ENCODE data around the gene MYO1C. TPM values are rescaled to one million over a fixed set of nuclear protein-coding genes. Genes with fewer than 3 reads are reported as not detected.

MYO1C gene
- polyA plus RNA-seq, 1 donor from 2014 or later: 5.7 TPM

DNA sequence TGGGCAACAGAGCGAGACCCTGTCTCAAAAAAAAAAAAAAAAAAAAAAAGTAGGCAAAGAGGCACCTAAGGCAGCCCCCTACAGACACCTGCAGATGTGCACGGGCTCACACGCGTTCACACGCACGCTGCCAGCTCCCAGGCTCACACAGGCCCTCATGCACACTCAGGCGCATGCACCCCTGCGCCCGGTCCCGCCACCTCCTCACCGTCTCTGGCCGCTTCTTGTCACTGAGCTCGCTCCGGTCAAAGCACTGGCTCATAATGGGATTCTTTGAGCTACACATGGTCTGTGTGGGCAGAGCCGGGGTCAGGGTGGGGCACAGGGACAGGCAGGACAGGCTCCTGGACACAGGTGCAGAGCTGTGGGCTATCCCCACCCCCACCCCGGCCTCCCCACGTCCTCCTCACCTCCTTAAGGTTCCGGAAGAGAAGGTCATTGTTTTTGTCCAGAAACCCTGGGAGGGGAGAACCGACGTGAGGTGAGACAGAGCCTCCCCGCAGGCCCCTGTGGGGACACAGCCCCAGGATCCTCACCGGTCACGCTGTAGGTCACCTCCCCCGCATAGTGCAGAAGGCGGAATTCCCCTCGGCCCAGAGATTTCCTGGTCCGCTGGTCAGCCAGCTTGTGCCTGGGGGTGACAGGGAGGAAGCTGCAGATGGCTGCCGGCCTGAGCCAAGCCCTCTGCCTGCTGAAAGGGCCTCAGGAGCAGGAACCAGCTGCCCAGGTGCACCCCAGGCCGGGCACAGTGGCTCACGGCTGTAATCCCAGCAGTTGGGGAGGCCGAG is 17.9 kb downstream of the MYO1C start:
- no peak overlapping the region for H3K4me3 ChIP-seq (ENCODE audit: low read length)
- H3K9ac ChIP-seq (ENCODE audit: low read length): no peak overlapping the region
- no peaks in the 10 kb centered on the region for H3K79me2 ChIP-seq (replicated peaks; ENCODE audit: insufficient read depth, low read length)
- H3K9me2 ChIP-seq (ENCODE audit: insufficient read depth, low read length): no peaks in the 10 kb centered on the region
- no peaks in the 10 kb centered on the region for H3K27me3 ChIP-seq (ENCODE audit: insufficient read depth, low read depth, low read length)
- no peaks in the 10 kb centered on the region for H3K36me3 ChIP-seq (ENCODE audit: insufficient read depth, low read length)
- no peak overlapping the region for H3K27ac ChIP-seq (ENCODE audit: low read length)
- TF ChIP-seq EP300 (conservative IDR thresholded peaks at IDR 0.05; ENCODE audit: poor library complexity, severe bottlenecking) (no peak), TAF1 (IDR thresholded peaks at IDR 0.05; ENCODE audit: low read depth) (no peak), EZH2 (IDR thresholded peaks at IDR 0.05; ENCODE audit: borderline replicate concordance, insufficient read depth, low read length, poor library complexity, severe bottlenecking) (no peak), POLR2AphosphoS5 (IDR thresholded peaks at IDR 0.05) (no peak), MXI1 (conservative IDR thresholded peaks at IDR 0.05; ENCODE audit: poor library complexity, severe bottlenecking) (no peak)
- TF ChIP-seq, protein P1, sequence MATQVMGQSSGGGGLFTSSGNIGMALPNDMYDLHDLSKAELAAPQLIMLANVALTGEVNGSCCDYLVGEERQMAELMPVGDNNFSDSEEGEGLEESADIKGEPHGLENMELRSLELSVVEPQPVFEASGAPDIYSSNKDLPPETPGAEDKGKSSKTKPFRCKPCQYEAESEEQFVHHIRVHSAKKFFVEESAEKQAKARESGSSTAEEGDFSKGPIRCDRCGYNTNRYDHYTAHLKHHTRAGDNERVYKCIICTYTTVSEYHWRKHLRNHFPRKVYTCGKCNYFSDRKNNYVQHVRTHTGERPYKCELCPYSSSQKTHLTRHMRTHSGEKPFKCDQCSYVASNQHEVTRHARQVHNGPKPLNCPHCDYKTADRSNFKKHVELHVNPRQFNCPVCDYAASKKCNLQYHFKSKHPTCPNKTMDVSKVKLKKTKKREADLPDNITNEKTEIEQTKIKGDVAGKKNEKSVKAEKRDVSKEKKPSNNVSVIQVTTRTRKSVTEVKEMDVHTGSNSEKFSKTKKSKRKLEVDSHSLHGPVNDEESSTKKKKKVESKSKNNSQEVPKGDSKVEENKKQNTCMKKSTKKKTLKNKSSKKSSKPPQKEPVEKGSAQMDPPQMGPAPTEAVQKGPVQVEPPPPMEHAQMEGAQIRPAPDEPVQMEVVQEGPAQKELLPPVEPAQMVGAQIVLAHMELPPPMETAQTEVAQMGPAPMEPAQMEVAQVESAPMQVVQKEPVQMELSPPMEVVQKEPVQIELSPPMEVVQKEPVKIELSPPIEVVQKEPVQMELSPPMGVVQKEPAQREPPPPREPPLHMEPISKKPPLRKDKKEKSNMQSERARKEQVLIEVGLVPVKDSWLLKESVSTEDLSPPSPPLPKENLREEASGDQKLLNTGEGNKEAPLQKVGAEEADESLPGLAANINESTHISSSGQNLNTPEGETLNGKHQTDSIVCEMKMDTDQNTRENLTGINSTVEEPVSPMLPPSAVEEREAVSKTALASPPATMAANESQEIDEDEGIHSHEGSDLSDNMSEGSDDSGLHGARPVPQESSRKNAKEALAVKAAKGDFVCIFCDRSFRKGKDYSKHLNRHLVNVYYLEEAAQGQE (IDR thresholded peaks at IDR 0.05; ENCODE audit: borderline replicate concordance): no peak
- no peaks in the 10 kb centered on the region for H3F3A ChIP-seq (ENCODE audit: insufficient read depth, low read length, poor library complexity, severe bottlenecking)
- no peak overlapping the region for H2AFZ ChIP-seq (ENCODE audit: low read depth, low read length)
- H3K4me2 ChIP-seq (ENCODE audit: low read length): no peak overlapping the region
- no peaks in the 10 kb centered on the region for H3K9me3 ChIP-seq (ENCODE audit: low read length)
- H4K20me1 ChIP-seq (ENCODE audit: insufficient read depth): no peaks in the 10 kb centered on the region

DNA sequence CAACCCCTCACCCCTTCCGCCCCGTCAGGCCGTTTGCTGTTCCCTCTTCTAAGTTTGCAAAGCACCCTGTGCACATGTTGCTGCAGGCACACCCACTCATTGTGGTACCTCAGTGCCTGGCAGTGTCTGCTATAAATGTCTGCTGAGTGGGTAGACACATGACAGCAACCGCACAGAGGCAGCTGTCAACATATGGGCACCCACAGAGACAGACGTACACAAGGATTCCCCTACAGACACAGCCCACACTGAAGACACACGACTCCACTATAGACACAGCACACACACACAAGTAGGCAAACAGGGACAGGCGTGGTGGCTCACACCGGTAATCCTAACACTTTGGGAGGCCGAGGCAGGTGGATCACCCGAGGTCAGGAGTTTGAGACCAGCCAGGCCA is 18.6 kb downstream of the MYO1C start:
- no peaks in the 10 kb centered on the region for H3K9me3 ChIP-seq (ENCODE audit: low read length)
- H3K36me3 ChIP-seq (ENCODE audit: insufficient read depth, low read length): no peaks in the 10 kb centered on the region
- no peaks in the 10 kb centered on the region for H3K27me3 ChIP-seq (ENCODE audit: insufficient read depth, low read depth, low read length)
- TF ChIP-seq EP300 (conservative IDR thresholded peaks at IDR 0.05; ENCODE audit: poor library complexity, severe bottlenecking) (no peak), POLR2AphosphoS5 (IDR thresholded peaks at IDR 0.05) (no peak), TAF1 (IDR thresholded peaks at IDR 0.05; ENCODE audit: low read depth) (no peak), EZH2 (IDR thresholded peaks at IDR 0.05; ENCODE audit: borderline replicate concordance, insufficient read depth, low read length, poor library complexity, severe bottlenecking) (no peak), MXI1 (conservative IDR thresholded peaks at IDR 0.05; ENCODE audit: poor library complexity, severe bottlenecking) (no peak), RAD21 (conservative IDR thresholded peaks at IDR 0.05) (no peak), SMC3 (conservative IDR thresholded peaks at IDR 0.05; ENCODE audit: poor library complexity) (no peak)
- TF ChIP-seq, protein P1 (IDR thresholded peaks at IDR 0.05; ENCODE audit: borderline replicate concordance): no peak
- TF ChIP-seq, protein P2, sequence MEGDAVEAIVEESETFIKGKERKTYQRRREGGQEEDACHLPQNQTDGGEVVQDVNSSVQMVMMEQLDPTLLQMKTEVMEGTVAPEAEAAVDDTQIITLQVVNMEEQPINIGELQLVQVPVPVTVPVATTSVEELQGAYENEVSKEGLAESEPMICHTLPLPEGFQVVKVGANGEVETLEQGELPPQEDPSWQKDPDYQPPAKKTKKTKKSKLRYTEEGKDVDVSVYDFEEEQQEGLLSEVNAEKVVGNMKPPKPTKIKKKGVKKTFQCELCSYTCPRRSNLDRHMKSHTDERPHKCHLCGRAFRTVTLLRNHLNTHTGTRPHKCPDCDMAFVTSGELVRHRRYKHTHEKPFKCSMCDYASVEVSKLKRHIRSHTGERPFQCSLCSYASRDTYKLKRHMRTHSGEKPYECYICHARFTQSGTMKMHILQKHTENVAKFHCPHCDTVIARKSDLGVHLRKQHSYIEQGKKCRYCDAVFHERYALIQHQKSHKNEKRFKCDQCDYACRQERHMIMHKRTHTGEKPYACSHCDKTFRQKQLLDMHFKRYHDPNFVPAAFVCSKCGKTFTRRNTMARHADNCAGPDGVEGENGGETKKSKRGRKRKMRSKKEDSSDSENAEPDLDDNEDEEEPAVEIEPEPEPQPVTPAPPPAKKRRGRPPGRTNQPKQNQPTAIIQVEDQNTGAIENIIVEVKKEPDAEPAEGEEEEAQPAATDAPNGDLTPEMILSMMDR (IDR thresholded peaks at IDR 0.05; ENCODE audit: poor library complexity, severe bottlenecking): no peak
- no peak overlapping the region for H3K4me3 ChIP-seq (ENCODE audit: low read length)
- no peak overlapping the region for H3K27ac ChIP-seq (ENCODE audit: low read length)
- H3K9me2 ChIP-seq (ENCODE audit: insufficient read depth, low read length): no peaks in the 10 kb centered on the region
- no peaks in the 10 kb centered on the region for H3F3A ChIP-seq (ENCODE audit: insufficient read depth, low read length, poor library complexity, severe bottlenecking)
- H3K4me2 ChIP-seq (ENCODE audit: low read length): no peak overlapping the region
- H3K9ac ChIP-seq (ENCODE audit: low read length): no peak overlapping the region
- no peaks in the 10 kb centered on the region for H4K20me1 ChIP-seq (ENCODE audit: insufficient read depth)
- H3K79me2 ChIP-seq (replicated peaks; ENCODE audit: insufficient read depth, low read length): no peaks in the 10 kb centered on the region
- no peak overlapping the region for H2AFZ ChIP-seq (ENCODE audit: low read depth, low read length)

Data from neural cell (in vitro differentiated cells).